ENCODE results near the gene RSRC1. TPM values are rescaled to one million over a fixed set of nuclear protein-coding genes. Genes with fewer than 3 reads are reported as not detected.
A peak's percentile ranks its signal among the peaks of the same experiment; 100 is the strongest.
"Not testable (repeated sequence)": the region's sequence is repeated elsewhere in the genome, so short reads cannot be mapped to it uniquely, and the experiment has no call there.

The RSRC1 gene
- total RNA-seq, 1 donor from 2014 or later: 82.1 TPM

GRCh38 chr3:158455406-158455805, 345.5 kb downstream of the RSRC1 start:
- DNase-seq (ENCODE audit: low spot score): no peak

- no peak for DNase-seq (ENCODE audit: low spot score)
Measured at GRCh38 chr3:158456114-158456513, 346.2 kb downstream of the RSRC1 start.

GRCh38 chr3:158458464-158458863, 348.6 kb downstream of the RSRC1 start:
- DNase-seq (ENCODE audit: low spot score): no peak

- no peak for DNase-seq (ENCODE audit: low spot score)
Measured at GRCh38 chr3:158460926-158461325, 351.0 kb downstream of the RSRC1 start.

GRCh38 chr3:158463556-158463955, 353.7 kb downstream of the RSRC1 start:
- DNase-seq (ENCODE audit: low spot score): no peak

DNA sequence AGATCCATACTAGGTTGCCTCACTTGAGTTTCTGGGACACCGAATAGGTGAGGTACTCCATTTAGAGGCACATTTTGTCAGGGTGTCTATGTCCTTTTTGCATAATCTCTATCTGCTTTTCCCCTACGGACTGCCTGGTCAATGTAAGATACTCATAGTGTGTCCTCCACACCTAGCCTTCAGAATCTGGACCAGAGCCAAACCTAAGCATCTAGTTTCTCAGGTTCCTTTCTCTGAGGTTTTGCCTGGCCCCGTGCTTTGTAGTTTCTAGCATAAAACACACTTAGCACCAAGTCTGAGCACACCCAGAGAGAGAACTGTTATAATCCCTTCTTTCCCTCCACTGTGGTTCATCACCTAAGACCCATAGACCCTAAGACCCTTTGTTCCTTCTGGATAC, 355.2 kb downstream of the RSRC1 start:
- no peak for DNase-seq (ENCODE audit: low spot score)

- DNase-seq (ENCODE audit: low spot score): peak; percentile 7
Measured at GRCh38 chr3:158470944-158471638, 361.2 kb downstream of the RSRC1 start.

DNA sequence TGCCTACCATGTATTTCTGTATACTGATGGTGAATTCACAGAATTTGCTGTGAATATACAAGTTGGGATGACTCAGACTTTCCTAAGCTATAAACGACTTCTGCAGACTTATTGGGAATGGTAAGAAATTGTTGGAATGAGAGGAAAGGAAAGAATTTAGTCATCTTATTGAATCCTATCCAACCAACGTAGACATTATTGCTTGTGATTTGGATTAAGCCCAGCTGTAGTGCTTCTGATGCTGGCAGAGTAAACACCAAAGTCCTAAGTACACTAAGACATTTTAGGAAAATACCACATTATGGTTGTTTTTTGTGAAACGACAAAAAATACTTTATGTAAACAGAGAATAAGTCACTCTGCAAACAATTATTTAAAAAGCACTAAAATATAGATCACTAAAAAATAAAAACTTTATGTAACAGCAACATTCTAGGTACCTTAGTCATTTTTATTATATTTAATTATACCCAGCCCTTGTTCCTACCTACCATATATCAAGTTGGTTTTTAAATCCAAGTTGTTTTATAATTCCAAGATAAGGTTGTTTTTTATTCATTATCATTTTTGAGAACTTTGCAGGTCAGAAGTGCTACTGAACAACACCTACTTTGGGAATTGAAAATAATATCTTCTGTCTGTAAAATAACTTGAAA, 361.9 kb downstream of the RSRC1 start:
- DNase-seq (ENCODE audit: low spot score): peak; percentile 63

DNA sequence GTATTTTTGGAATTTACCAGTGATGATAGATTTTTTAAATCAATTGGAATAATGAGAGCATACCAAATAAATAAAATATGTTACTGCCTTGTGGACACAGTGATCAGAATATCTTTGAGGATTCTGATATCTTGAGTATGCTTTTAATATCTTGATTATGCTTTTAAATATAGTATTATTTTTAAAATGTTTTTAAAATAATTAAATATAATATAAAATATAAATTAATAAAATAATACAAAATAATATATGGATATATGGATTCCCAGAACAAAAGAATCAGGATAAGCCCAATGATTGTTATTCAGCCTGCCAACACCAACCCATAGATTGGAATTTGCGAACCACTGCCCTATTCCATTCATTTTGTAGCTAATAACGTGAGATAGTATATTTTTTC, 369.2 kb downstream of the RSRC1 start:
- DNase-seq (ENCODE audit: low spot score): no peak

GRCh38 chr3:158483701-158484235, 373.9 kb downstream of the RSRC1 start:
- DNase-seq (ENCODE audit: low spot score): no peak

DNA sequence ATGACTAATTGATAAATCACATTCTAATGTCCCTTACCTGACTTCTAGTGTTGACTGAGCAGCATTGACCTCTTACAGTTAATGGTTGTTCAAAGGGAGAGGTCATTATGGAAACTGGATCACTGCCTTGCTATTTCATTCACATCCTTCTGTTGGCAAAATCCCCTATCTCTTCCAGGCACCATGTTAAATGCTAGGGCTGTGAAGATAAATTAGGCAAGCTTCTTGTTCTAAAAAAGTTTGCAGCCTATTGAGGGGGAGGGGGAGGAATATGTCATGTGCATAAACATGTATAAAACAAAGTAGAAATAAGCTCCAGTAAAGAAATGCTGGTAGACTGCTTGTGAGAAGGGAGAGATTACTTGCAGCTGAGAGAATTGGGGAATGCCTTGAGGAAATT, 376.3 kb downstream of the RSRC1 start:
- no peak for DNase-seq (ENCODE audit: low spot score)

DNA sequence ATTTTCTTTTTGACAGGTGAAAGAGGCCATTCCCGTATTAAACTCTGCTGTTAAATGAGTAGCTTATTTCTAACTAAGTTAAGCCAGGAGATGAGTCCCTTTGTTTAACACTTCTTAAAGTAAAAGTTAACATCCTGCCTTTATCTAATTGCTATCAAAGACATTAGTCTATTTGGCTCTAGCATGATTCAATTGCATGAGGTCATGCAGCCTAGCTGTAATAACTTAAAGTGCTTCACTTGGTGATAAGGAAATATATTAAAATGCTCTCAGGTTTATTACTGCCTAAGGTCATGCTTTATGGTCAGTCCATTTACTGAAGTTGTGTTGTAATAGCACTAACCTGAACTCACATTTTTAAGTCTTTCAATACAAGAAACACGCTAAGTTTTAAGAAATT, 378.8 kb downstream of the RSRC1 start:
- peak; percentile 6 for DNase-seq (ENCODE audit: low spot score)

DNA sequence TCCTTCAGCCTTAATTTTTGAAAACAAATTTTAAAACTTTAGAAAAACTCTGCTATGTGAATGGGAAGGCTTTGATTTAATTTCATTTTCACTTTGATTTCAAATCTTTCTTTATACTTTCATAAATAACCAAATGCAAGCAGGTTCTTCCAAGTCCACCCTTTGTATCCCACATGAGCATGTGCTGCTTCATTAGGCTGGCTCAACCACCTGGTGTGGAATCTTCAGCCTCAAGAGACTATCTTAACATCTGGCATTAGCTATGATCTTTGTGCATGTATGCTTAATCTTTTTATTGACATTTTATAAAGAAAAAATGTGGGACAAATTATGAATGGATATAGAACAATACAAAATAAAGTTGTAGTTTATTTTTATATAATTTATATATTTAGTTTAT, 379.3 kb downstream of the RSRC1 start:
- DNase-seq (ENCODE audit: low spot score): no peak

DNA sequence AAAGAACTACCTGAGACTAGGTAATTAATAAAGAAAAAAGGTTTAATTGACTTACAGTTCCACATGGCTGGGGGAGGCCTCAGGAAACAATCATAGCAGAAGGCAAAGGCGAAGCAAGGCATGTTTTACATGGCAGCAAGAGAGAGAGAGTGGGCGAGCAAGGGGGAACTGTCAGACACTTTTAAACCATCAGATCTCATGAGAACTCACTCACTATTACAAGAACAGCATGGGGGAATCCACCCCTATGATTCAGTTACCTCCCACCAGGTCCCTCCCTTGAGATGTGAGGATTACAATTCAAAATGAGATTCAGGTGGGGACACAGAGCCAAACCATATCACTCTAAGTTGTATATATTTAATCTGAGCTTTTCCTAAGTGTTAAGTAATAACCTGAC, 382.1 kb downstream of the RSRC1 start:
- DNase-seq (ENCODE audit: low spot score): no peak

GRCh38 chr3:158492685-158493084, 382.8 kb downstream of the RSRC1 start:
- DNase-seq (ENCODE audit: low spot score): no peak

DNA sequence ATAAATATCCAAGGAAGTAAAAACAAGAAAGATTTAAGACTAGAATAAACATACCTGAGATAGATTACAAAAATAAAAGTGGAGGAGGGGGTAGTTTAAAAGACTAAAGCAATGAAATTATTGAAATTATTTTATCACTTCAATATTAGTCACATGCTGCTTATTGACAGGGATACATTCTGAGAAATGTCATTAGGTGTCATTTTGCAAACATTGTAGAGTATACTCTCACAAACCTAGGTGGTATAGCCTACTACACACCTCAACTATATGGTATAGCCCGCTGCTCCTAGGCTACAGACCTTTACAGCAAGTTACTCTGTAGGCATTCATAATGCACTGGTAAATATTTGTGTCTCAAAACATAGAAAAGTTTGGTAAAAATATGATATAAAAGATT, 384.0 kb downstream of the RSRC1 start:
- no peak for DNase-seq (ENCODE audit: low spot score)

GRCh38 chr3:158494673-158495072, 384.8 kb downstream of the RSRC1 start:
- no peak for DNase-seq (ENCODE audit: low spot score)

DNA sequence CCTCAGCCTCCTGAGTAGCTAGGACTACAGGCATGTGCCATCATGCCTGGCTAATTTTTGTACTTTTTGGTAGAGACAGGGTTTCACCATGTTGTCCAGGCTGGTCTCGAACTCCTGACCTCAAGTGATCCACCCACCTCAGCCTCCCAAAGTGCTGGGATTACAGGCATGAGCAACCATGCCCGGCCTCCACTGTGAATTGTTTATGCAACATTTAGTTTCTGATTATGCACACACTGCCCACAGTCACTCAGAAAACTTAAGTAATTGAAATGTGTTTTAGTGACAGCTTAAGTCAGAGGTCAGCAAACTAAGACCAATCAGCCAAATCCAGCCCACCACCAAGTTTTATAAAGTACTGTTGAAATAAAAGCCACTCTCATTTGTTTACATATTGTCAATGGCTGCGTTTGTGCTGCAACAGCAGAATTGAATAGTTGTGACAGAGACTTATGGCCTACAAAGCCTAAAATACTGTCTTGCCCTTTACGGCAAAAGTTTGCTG, 385.6 kb downstream of the RSRC1 start:
- not testable (repeated sequence) for DNase-seq (ENCODE audit: low spot score)

DNA sequence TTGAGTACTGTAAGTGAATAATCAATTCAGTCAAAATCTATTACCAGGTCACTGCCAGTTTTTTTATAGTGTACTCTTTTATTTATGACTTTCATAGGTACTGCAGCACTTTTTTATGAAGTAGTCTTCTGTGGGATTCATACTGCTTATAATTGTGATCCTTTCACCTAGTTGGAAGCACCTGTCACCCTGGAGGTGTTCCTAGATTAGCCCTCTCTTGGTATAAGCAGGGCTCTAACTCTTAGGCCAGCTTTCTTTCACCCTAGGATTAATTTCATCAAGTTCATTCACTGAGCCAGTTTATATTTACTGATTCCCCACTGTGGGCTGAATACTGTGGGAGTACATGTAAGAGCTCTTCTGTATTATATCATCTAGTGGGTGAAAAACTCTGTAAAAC, 395.2 kb downstream of the RSRC1 start:
- no peak for DNase-seq (ENCODE audit: low spot score)

GRCh38 chr3:158506456-158506855, 396.6 kb downstream of the RSRC1 start:
- no peak for DNase-seq (ENCODE audit: low spot score)

DNA sequence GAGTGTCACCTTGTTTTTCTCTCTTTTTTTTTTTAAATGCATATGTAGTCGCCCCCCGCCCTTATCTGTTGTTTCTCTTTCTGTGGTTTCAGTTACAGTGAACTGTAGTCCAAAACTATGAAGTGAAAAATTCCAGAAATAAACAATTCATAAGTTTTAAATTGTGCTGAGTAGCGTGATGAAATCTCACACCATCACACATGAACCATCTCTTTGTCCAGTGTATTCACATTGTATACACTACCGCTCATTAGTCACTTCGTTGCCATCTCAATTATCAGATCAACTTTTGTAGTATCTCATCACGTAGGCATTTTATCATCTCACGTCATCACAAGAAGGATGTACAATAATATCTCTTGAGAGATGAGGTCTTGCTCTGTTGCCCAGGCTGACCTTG, 398.6 kb downstream of the RSRC1 start:
- no peak for DNase-seq (ENCODE audit: low spot score)

- no peak for DNase-seq (ENCODE audit: low spot score)
Measured at GRCh38 chr3:158509891-158510290, 400.0 kb downstream of the RSRC1 start.

DNA sequence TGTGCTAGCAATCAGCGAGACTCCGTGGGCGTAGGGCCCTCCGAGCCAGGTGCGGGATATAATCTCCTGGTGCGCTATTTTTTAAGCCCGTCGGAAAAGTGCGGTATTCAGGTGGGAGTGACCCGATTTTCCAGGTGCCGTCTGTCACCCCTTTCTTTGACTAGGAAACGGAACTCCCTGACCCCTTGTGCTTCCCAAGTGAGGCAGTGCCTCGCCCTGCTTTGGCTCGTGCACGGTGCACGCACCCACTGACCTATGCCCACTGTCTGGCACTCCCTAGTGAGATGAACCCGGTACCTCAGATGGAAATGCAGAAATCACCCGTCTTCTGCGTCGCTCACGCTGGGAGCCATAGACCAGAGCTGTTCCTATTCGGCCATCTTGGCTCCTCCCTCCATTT, 406.8 kb downstream of the RSRC1 start:
- DNase-seq (ENCODE audit: low spot score): not testable (repeated sequence)

Data from umbilical cord (tissue), 2 donors.